HG03571 (cell line): ENCODE data around the gene MYL4.
"Not testable (repeated sequence)": the region's sequence is repeated elsewhere in the genome, so short reads cannot be mapped to it uniquely, and the experiment has no call there.

Experiments used
- ATAC-seq: cut with Tn5 transposase; IDR thresholded peaks from one replicate; pipeline ENCODE4 v1.9.1; 2021; ENCODE audit not compliant: unreplicated experiment

Gene MYL4

GRCh38 chr17:47239967-47240651, 31.0 kb downstream of the MYL4 start:
- no peak for ATAC-seq

DNA sequence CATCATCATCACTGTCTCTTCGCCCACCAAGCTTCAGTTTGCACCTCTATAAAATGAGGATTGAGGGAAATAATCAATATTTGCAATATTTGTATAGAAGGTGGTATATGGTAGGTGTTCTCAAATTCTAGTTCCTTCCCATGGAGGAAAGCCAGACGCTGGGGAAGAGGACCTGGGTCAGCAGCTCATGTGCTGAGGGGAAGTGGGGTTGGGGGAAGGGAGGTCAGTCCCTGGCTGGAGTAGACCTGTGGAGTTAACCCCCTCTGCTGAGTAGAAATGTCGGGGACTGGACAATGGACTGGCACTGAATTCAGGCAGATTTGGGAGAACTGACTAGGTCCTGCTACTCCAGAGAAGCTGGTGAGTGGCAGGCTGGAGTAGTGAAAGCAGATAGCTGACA, 31.7 kb downstream of the MYL4 start:
- ATAC-seq: no peak

DNA sequence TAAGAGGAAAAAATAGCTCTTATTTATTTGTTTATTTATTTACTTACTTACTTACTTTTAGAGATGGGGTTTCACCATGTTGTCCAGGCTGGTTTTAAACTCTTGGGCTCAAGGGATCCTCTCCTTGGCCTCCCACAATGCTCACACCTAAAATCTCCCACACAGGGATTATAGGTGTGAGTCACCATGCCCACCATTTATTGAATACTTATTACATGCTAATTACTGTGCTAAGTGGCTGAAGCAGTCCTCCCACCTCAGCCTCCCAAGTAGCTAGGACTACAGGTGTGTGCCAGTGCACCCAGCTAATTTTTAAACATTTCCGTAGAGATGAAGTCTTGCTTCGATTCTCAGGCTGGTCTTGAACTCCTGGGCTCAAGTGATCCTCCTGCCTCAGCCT, 33.5 kb downstream of the MYL4 start:
- ATAC-seq: no peak

DNA sequence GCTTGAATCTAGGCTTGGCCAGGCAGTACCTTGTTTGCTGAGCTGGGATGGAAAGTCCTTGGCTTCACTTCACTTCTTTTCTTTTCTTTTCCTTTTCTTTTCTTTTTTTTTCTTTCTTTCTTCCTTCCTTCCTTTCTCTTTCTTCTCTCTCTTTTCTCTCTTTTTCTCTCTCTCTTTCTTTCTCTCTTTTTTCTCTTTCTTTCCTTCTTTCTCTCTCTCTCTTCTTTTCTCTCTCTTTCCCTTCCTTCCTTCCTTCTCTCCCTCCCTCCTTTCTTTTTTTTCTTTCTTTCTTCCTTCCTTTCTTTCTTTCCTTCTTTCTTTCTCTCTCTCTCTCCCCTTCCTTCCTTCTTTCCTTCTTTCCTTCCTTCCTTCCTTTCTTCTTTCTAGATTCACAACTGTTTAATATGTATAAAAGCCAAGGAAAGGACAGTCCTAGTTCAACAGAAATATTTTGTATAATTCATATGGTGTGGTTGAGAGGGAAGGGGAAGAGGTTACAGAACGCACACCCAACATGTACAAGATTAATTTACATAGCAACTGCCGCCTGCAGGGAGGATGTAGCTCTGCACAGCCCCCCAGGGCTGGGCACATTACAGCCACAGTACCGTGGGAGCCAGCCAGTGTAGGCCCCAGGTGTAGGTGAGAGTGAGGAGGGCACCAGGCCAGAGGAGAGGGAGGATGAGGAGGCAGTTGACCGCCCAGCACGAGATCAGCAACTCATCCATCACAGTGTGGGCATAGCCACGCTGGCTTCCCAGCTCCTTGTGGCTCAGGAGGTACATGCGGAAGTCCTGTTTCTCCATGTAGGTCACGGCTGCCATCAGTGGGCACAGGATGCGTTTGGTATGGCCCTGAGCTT, 34.8 kb downstream of the MYL4 start:
- no peak for ATAC-seq

DNA sequence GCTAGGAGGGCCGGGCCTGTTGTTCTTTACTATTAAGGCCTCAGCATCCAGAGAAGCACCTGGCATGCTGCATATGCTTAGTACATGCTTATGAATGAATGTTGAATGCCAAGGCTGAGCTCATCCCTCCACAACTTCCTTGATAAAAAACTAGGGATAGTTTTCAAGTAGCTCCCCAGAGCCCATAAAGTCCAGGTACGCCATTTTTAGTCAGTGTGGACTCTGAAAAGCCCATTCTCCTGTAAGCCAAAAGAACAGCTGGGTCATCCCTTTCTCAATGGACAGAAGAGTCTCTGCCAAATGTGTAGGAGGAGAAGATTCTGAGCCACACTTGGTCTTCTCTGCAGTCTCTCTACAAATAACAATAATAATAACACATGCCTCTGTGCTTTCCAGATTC, 35.5 kb downstream of the MYL4 start:
- no peak for ATAC-seq

GRCh38 chr17:47246120-47246519, 37.0 kb downstream of the MYL4 start:
- ATAC-seq: no peak

GRCh38 chr17:47250855-47251254, 41.7 kb downstream of the MYL4 start:
- no peak for ATAC-seq

- no peak for ATAC-seq
These were observed 42.3 kb downstream of the MYL4 start for GRCh38 chr17:47251421-47251940.

- no peak for ATAC-seq
These were observed 43.1 kb downstream of the MYL4 start for GRCh38 chr17:47252209-47252608.

DNA sequence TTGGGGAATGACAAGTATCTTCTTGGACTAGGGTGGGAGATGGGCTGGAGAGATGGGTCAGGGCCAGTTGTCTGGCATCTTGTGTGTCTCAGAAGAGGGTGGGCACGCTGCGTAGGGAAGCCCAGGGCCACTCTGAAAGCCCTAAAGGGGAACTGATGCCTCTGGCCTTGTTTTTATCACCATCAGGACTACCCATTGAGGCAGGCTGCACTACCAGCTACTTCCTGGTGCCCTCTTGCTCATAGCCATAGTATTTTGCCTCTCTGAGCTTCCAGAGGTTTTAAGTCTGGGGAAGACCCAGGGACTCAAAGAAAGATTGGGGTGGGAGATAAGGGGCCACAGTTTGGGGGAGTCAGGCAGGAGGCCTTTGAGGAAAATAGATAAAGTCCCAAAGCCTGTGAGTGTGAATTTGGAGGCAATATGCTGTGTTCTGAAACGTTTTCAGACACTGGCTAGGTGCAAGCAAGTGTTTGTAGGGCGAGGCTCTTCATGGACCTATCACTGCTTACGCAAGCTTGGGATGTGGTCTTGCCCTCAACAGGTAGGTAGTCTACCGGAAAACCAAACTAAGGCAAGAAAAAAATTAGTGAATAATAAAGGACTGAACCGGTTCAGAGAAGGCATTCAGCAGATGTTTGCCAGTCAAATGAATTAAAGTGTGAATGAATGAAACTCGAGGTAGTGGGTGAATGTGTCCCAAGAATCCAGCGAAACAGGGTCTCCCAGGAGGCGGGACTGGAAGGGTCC, 43.8 kb downstream of the MYL4 start:
- ATAC-seq: no peak

- ATAC-seq: peak; percentile 78
These were observed 44.6 kb downstream of the MYL4 start, which contains the start of gene ITGB3 for GRCh38 chr17:47253541-47254402. ITGB3 (plus strand) TSS chr17:47253827; CDS start chr17:47253862, 35 bp downstream.

DNA sequence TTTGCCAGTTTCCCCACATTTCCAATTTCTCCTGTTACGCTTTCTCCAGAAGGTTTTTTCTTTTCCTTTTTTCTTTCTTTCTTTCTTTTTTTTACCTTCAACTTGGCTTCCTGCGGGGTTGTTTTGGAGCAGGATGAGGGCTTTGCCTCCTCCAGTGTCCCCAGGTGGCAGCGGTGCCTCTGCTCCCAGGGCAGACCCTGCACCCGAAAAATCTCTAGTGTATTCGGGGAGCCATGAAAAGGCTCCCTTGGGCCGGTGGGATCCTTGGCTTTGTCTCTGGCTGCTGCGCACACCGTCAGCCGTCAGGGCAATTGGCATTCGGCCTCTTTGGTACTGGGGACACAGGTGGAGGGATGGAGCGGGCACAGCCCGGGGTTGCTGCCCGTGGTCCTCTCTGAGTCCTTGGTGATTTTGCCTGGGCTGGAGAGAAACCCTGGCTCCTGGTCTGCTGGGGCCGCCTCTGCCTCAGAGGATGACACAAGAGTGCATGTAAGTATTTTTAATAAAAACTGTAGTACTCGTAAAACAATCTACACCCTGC, 45.3 kb downstream of the MYL4 start:
- ATAC-seq: peak; percentile 10

GRCh38 chr17:47257651-47258339, 48.6 kb downstream of the MYL4 start:
- no peak for ATAC-seq

DNA sequence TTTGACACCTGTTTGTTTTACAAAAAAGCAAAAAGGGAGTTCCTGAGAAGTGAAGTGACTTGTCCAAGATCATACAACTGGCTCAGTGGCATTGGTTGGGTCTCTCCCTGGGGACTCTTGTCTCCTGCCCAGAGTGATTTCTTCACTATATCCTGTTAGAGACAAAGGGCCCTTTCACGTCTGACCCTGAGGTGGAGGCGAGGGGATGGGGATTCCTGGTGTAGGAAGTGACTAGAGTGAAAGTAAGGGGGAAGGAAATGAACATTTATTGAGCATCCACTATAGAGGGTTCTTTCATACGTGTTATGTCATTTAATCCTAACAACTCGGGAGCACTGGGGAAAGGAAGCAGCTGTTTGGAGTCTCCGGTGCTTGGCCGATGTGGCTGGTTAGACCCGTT, 53.4 kb downstream of the MYL4 start:
- no peak for ATAC-seq

GRCh38 chr17:47264166-47264565, 55.0 kb downstream of the MYL4 start:
- no peak for ATAC-seq

- ATAC-seq: no peak
These were observed 56.9 kb downstream of the MYL4 start for GRCh38 chr17:47265983-47266541.

DNA sequence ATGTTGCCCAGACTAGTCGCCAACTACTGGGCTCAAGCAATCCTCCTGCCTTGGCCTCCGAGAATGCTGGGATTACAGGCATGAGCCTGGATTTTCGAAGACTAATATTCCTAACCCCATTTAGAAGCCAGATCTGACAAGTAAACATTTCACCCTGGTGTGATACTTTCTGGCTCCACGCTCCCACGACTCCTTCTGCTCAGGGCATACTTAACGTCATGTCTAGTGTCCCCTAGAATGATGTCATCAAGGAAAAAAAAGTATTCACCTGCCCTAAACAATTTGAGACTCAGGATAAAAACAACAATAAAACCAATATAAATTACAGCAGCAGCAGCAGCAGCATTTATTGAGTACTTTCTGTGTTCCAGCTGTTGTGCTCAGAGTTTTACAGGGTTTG, 57.6 kb downstream of the MYL4 start:
- no peak for ATAC-seq

GRCh38 chr17:47267354-47267828, 58.2 kb downstream of the MYL4 start:
- no peak for ATAC-seq

DNA sequence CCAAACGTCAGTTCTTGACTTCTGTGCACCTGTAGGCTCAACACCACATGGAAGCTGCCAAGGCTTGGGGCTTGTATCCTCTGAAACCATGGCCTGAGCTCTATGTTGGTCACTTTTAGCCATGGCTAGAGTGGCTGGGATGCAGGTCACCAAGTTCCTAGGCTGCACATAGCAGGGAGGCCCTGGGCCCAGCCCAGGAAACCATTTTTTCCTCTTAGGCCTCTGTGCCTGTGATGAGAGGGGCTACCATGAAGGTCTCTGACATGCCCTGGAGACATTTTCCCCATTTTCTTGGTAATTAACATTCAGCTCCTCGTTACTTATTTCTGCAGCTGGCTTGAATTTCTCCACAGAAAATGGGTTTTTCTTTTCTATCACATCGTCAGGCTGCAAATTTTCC, 59.8 kb downstream of the MYL4 start:
- ATAC-seq: not testable (repeated sequence)
